H1 (cell line): ENCODE measurements around the gene CD300A. TPM values are rescaled to one million over a fixed set of nuclear protein-coding genes. Genes with fewer than 3 reads are reported as not detected.

Experiments
- CTCF ChIA-PET: fragments of 300-600 bp; sonication (Branson Sonifier 250); formaldehyde crosslinking; loops from one replicate; lab custom pipeline; 2021; ENCODE audit not compliant: partially characterized antibody; lab: Charles Lee
- POLR2A ChIA-PET: fragments of 300-600 bp; sonication (Branson Sonifier 250); formaldehyde crosslinking; loops from one replicate; lab custom pipeline; 2021; ENCODE audit warnings: inconsistent platforms; ENCODE audit not compliant: partially characterized antibody; lab: Charles Lee
- DNase-seq, 2 experiments: peaks; one replicate each; pipeline versions ENCODE4 v3.0.0 to v3.0.0-alpha.2; 2010 to 2022; ENCODE audit warnings: low spot score in 2 of 2, low read depth in 1 of 2, mixed read lengths in 1 of 2
- FAIRE-seq: peaks from 2 replicates; lab custom pipeline; 2011; peaks lifted over from hg19 to GRCh38; lab: Jason Lieb, UNC
- H2AFZ ChIP-seq: 2 replicates; pipeline ENCODE4 v1.8.1; 2012; ENCODE audit warnings: low read length, inconsistent platforms
- H2AK5ac ChIP-seq: 2 replicates; pipeline ENCODE4 v1.6.1; 2013; ENCODE audit warnings: low read depth, low read length
- H2BK120ac ChIP-seq: replicated peaks from 2 replicates; pipeline ENCODE3; 2013; ENCODE audit warnings: low read depth, low read length, inconsistent platforms
- H2BK12ac ChIP-seq: 2 replicates; pipeline ENCODE4 v1.6.1; 2013; ENCODE audit warnings: low read depth, low read length
- H2BK15ac ChIP-seq: 2 replicates; pipeline ENCODE4 v1.6.1; 2013; ENCODE audit warnings: low read length
- H2BK20ac ChIP-seq: 2 replicates; pipeline ENCODE4 v1.6.1; 2013; ENCODE audit warnings: low read length
- H2BK5ac ChIP-seq: 2 replicates; pipeline ENCODE4 v1.6.1; 2013; ENCODE audit warnings: low read depth, low read length
- H3K14ac ChIP-seq: 2 replicates; pipeline ENCODE4 v1.6.1; 2013; ENCODE audit warnings: inconsistent platforms; ENCODE audit not compliant: insufficient read length
- H3K18ac ChIP-seq: 2 replicates; pipeline ENCODE4 v1.6.1; 2013; ENCODE audit warnings: low read length; ENCODE audit errors: extremely low read depth
- H3K23ac ChIP-seq: 2 replicates; pipeline ENCODE4 v1.6.1; 2013; ENCODE audit warnings: inconsistent platforms; ENCODE audit not compliant: insufficient read length
- H3K23me2 ChIP-seq: 2 replicates; pipeline ENCODE4 v1.6.1; 2013; ENCODE audit warnings: low read depth, low read length
- H3K27ac ChIP-seq: 2 replicates; pipeline ENCODE4 v1.6.1; 2011; ENCODE audit warnings: low read depth, low read length, inconsistent platforms
- H3K27me3 ChIP-seq, 4 experiments: replicated peaks in 1 of 4; 1 replicate in 1 of 4; 2 replicates in 3 of 4; pipeline versions ENCODE4 v1.6.1 to v1.8.1; 2011 to 2013; ENCODE audit warnings: low read length in 3 of 4, mild to moderate bottlenecking in 3 of 4, inconsistent platforms in 2 of 4, mixed read lengths in 2 of 4, moderate library complexity in 1 of 4; ENCODE audit not compliant: control insufficient read depth in 3 of 4, insufficient read depth in 3 of 4; ENCODE audit errors: extremely low read depth in 1 of 4
- H3K36me3 ChIP-seq, 4 experiments: 2 replicates each; pipeline versions ENCODE4 v1.6.1 to v1.8.1; 2011 to 2013; ENCODE audit warnings: mild to moderate bottlenecking in 4 of 4, low read length in 3 of 4, moderate library complexity in 2 of 4, control low read depth in 1 of 4, inconsistent platforms in 1 of 4; ENCODE audit not compliant: insufficient read depth in 4 of 4, control insufficient read depth in 2 of 4
- H3K4ac ChIP-seq: replicated peaks from 2 replicates; pipeline ENCODE3; 2013; ENCODE audit warnings: low read length, low read depth, mixed read lengths, inconsistent platforms; ENCODE audit not compliant: insufficient read length
- H3K4me1 ChIP-seq, 4 experiments: replicated peaks in 1 of 4; 1 replicate in 1 of 4; 2 replicates in 3 of 4; pipeline versions ENCODE4 v1.6.1 to v1.8.1; 2011 to 2013; ENCODE audit warnings: low read length in 3 of 4, inconsistent platforms in 2 of 4, mixed read lengths in 1 of 4; ENCODE audit not compliant: insufficient read depth in 4 of 4, control insufficient read depth in 3 of 4
- H3K4me2 ChIP-seq, 2 experiments: 2 replicates each; pipeline versions ENCODE4 v1.6.1 to v1.8.1; 2011 to 2013; ENCODE audit warnings: low read depth in 2 of 2, low read length in 2 of 2, control low read depth in 1 of 2, inconsistent platforms in 1 of 2, mild to moderate bottlenecking in 1 of 2; ENCODE audit not compliant: insufficient read depth in 1 of 2
- H3K4me3 ChIP-seq, 4 experiments: fragments of 200-600, 300-600 bp in 1 of 4; sonication (generic), shearing (Covaris generic), sonication (Bioruptor Twin) in 1 of 4; 2 replicates each; pipeline versions ENCODE4 v1.5.1 to v1.8.1; 2011 to 2016; ENCODE audit warnings: low read length in 4 of 4, low read depth in 3 of 4, control low read depth in 2 of 4, inconsistent platforms in 2 of 4, mild to moderate bottlenecking in 2 of 4, mixed read lengths in 1 of 4, moderate library complexity in 1 of 4; ENCODE audit not compliant: insufficient read depth in 2 of 4; ENCODE audit errors: extremely low read depth in 1 of 4
- H3K56ac ChIP-seq: replicated peaks from 2 replicates; pipeline ENCODE3; 2013; ENCODE audit warnings: low read depth, mild to moderate bottlenecking, mixed read lengths, low read length, inconsistent platforms; ENCODE audit not compliant: insufficient read length
- H3K79me1 ChIP-seq: 2 replicates; pipeline ENCODE4 v1.6.1; 2013; ENCODE audit warnings: low read depth, low read length, control low read depth
- H3K79me2 ChIP-seq, 2 experiments: 2 replicates each; pipeline versions ENCODE4 v1.6.1 to v1.8.1; 2012 to 2013; ENCODE audit warnings: low read length in 2 of 2, mild to moderate bottlenecking in 2 of 2, inconsistent platforms in 1 of 2; ENCODE audit not compliant: insufficient read depth in 2 of 2, control insufficient read depth in 1 of 2
- H3K9ac ChIP-seq, 4 experiments: replicated peaks in 1 of 4; 1 replicate in 1 of 4; 2 replicates in 3 of 4; pipeline versions ENCODE4 v1.6.1 to v1.8.1; 2011 to 2013; ENCODE audit warnings: low read depth in 3 of 4, low read length in 3 of 4, control low read depth in 2 of 4, mild to moderate bottlenecking in 2 of 4, moderate library complexity in 2 of 4, inconsistent platforms in 1 of 4; ENCODE audit errors: extremely low read depth in 1 of 4
- H3K9me3 ChIP-seq, 2 experiments: 2 replicates each; pipeline versions ENCODE4 v1.6.1 to v1.8.1; 2012 to 2013; ENCODE audit warnings: mild to moderate bottlenecking in 2 of 2, moderate library complexity in 2 of 2, control low read depth in 1 of 2, inconsistent platforms in 1 of 2, low read depth in 1 of 2, low read length in 1 of 2, mixed read lengths in 1 of 2; ENCODE audit not compliant: insufficient read depth in 2 of 2
- H4K20me1 ChIP-seq, 2 experiments: replicated peaks in 1 of 2; 2 replicates each; pipeline versions ENCODE3 to v1.8.1; 2011 to 2013; ENCODE audit warnings: inconsistent platforms in 2 of 2, low read length in 2 of 2, mild to moderate bottlenecking in 1 of 2; ENCODE audit not compliant: insufficient read depth in 2 of 2, control insufficient read depth in 1 of 2
- H4K5ac ChIP-seq: 2 replicates; pipeline ENCODE4 v1.6.1; 2013; ENCODE audit warnings: low read length, low read depth, mixed read lengths, inconsistent platforms; ENCODE audit not compliant: insufficient read length
- H4K8ac ChIP-seq: 2 replicates; pipeline ENCODE4 v1.8.0; 2013; ENCODE audit warnings: mild to moderate bottlenecking, moderate library complexity, low read length, inconsistent platforms; ENCODE audit not compliant: insufficient read depth; ENCODE audit errors: extremely low read depth
- H4K91ac ChIP-seq: replicated peaks from 2 replicates; pipeline ENCODE3; 2013; ENCODE audit warnings: low read length, mixed read lengths, inconsistent platforms; ENCODE audit not compliant: insufficient read length
- ASH2L ChIP-seq: fragments of 200-600, 300-600 bp; sonication (generic); IDR thresholded peaks from one replicate; pipeline ENCODE4 v1.7.1; 2017; ENCODE audit warnings: low read length
- BRCA1 ChIP-seq: IDR thresholded peaks from 2 replicates; pipeline ENCODE4 v1.6.1; 2012; ENCODE audit warnings: low read depth, low read length, improper control_type of control experiment
- CREB1 ChIP-seq: IDR thresholded peaks from 2 replicates; pipeline ENCODE4 v1.6.1; 2012; ENCODE audit warnings: inconsistent platforms
- CTBP2 ChIP-seq: IDR thresholded peaks from 2 replicates; pipeline ENCODE4 v1.7.0; 2011; ENCODE audit warnings: borderline replicate concordance, mild to moderate bottlenecking, moderate library complexity, mixed read lengths, low read length; ENCODE audit not compliant: insufficient read depth, insufficient read length
- EGR1 ChIP-seq: IDR thresholded peaks from 2 replicates; pipeline ENCODE4 v1.6.1; 2011; ENCODE audit warnings: low read depth, low read length, borderline replicate concordance
- HDAC2 ChIP-seq, 2 experiments: fragments of 300-600 bp in 1 of 2; sonication (generic) in 1 of 2; IDR thresholded peaks; 2 replicates each; pipeline ENCODE4 v1.6.1; 2011 to 2012; ENCODE audit warnings: low read depth in 2 of 2, low read length in 2 of 2, mild to moderate bottlenecking in 2 of 2, moderate library complexity in 2 of 2, borderline replicate concordance in 1 of 2, inconsistent platforms in 1 of 2
- RAD21 ChIP-seq, 2 experiments: IDR thresholded peaks in 1 of 2; conservative IDR thresholded peaks in 1 of 2; 2 replicates each; pipeline ENCODE4 v1.6.1; 2011; ENCODE audit warnings: low read depth in 2 of 2, low read length in 2 of 2, improper control_type of control experiment in 1 of 2, inconsistent platforms in 1 of 2, mild to moderate bottlenecking in 1 of 2, moderate library complexity in 1 of 2
- TAF7 ChIP-seq: optimal IDR thresholded peaks from 2 replicates; pipeline ENCODE3; 2011; ENCODE audit warnings: low read depth, mild to moderate bottlenecking, inconsistent platforms, low read length, moderate library complexity, borderline replicate concordance
- TCF12 ChIP-seq: IDR thresholded peaks from 2 replicates; pipeline ENCODE4 v1.6.1; 2011; ENCODE audit warnings: low read depth, mild to moderate bottlenecking, low read length
- WGBS, 2 experiments: shearing (Covaris generic) in 1 of 2; methylation state at CpG; one replicate each; pipeline versions ENCODE4 v1.1.6 to v1.1.7; 2013 to 2015; ENCODE audit warnings: low lambda C conversion rate in 2 of 2, mixed read lengths in 2 of 2, inconsistent platforms in 1 of 2, low coverage in 1 of 2, missing lambda C conversion rate in 1 of 2; ENCODE audit not compliant: insufficient replicate concordance in 2 of 2, insufficient coverage in 1 of 2, insufficient read length in 1 of 2; ENCODE audit errors: extremely low coverage in 1 of 2, missing lambda C conversion rate in 1 of 2; 5-methylcytosine and 5-hydroxymethylcytosine counted together
- polyA plus RNA-seq, 7 experiments: library from polyadenylated mRNA; depleted of rRNA in 3 of 7; stranded (reverse) in 5 of 7; unstranded in 2 of 7; fragments of >200 nt in 5 of 7; fragments of 200-250 nt in 2 of 7; gene quantifications; 1 replicate in 5 of 7; 2 replicates in 1 of 7; 4 replicates in 1 of 7; pipeline versions ENCODE4 v1.2.1 to v1.2.3, GENCODE V29; 2011 to 2013; ENCODE audit warnings: missing spikeins in 2 of 7, mixed read lengths in 2 of 7
- total RNA-seq: library from RNA; stranded (reverse); fragmentation: NEBNext Ultra II Directional; extraction: Animal tissue kit (Norgen Biotek cat#: 25700); gene quantifications from 2 replicates; pipeline ENCODE4 v1.2.1, GENCODE V29; 2021

The CD300A gene
- total and polyA plus RNA-seq, 2 of the 8 experiments (the other 6 are each of a cell fraction or from before 2014, with no cell fraction given): 0.52 to 1.3 TPM

- H3K18ac ChIP-seq: no peak overlapping the region
- CTCF ChIA-PET: interaction anchor here (0.9 to 1.7 kb wide), 4 partner anchors 10 to 153 kb away, joined by 3 to 4 read pairs (median 4); no protein-coding TSS in a partner anchor
- 79% methylated on average over 4 of the region's 4 CpGs; no CpG with 5 or more reads in 1 of the 2 experiments for WGBS, 2 experiments
- no peak for TF ChIP-seq HDAC2 (IDR thresholded peaks at IDR 0.05; ENCODE audit: borderline replicate concordance in 1 of 2, low read depth in 2 of 2, low read length in 2 of 2)
- TF ChIP-seq RAD21 (IDR thresholded peaks at IDR 0.05 in 1 of 2, conservative IDR thresholded peaks at IDR 0.05 in 1 of 2; ENCODE audit: low read depth in 2 of 2, low read length in 2 of 2): no peak
- TF ChIP-seq TCF12: no peak
- TF ChIP-seq BRCA1: no peak
- no peak for TF ChIP-seq TAF7
- no peak for TF ChIP-seq CTBP2
- TF ChIP-seq ASH2L: no peak
- TF ChIP-seq CREB1: no peak
- no peak for TF ChIP-seq EGR1
Measured at GRCh38 chr17:74515941-74516340, 49.5 kb downstream of the CD300A start.

More at GRCh38 chr17:74515941-74516340, 49.5 kb downstream of the CD300A start:
- Histone ChIP-seq H4K91ac (no peak overlapping the region), H3K4me1 (no peaks in the 10 kb centered on the region), H3K27ac (no peak overlapping the region), H4K8ac (no peak overlapping the region), H2AK5ac (no peak overlapping the region), H2BK15ac (no peak overlapping the region), H3K14ac (no peak overlapping the region), H3K27me3 (peaks cover 0 to 2% (median 0%) of the 10 kb centered on the region in 4 experiments; a peak in 1 of 7 replicates), H3K23me2 (peaks cover 2% of the 10 kb centered on the region; the same call in 1 of the 2 replicates), H3K23ac (no peak overlapping the region), H2BK5ac (no peak overlapping the region), H4K20me1 (peaks cover 0 to 2% of the 10 kb centered on the region in 2 experiments), H3K4me3 (no peak overlapping the region), H2BK20ac (no peak overlapping the region), H2AFZ (no peak overlapping the region), H3K36me3 (no peaks in the 10 kb centered on the region), H3K4me2 (no peak overlapping the region), H4K5ac (no peak overlapping the region), H2BK120ac (no peak overlapping the region), H3K56ac (no peak overlapping the region), H3K79me1 (no peaks in the 10 kb centered on the region), H3K9me3 (peaks cover 15 to 21% of the 10 kb centered on the region in 2 experiments), H3K9ac (no peak overlapping the region), H2BK12ac (no peak overlapping the region), H3K79me2 (no peaks in the 10 kb centered on the region), H3K4ac (no peak overlapping the region)
- DNase-seq (no peak), FAIRE-seq (no peak)
- POLR2A ChIA-PET: no interaction called here
